Neural cell (in vitro differentiated cells): ENCODE data around the gene PPP3R1. TPM values are rescaled to one million over a fixed set of nuclear protein-coding genes. Genes with fewer than 3 reads are reported as not detected.

ENCODE experiments used
- H2AFZ ChIP-seq: fragments of 200-600, 300-800 bp; sonication (generic), shearing (Covaris generic); 2 replicates; pipeline ENCODE4 v1.6.0; 2014; ENCODE audit warnings: low read depth, mild to moderate bottlenecking, antibody characterized with exemption, low read length, moderate library complexity
- H3F3A ChIP-seq: fragments of 200-600 bp; shearing (Covaris generic); 2 replicates; pipeline ENCODE4 v1.6.1; 2016; ENCODE audit warnings: mild to moderate bottlenecking, moderate library complexity, mixed read lengths, antibody characterized with exemption, low read length; ENCODE audit not compliant: insufficient read depth, poor library complexity, severe bottlenecking
- H3K27ac ChIP-seq: fragments of 200-600, 300-800 bp; sonication (generic), shearing (Covaris generic); 2 replicates; pipeline ENCODE4 v1.5.1; 2014; ENCODE audit warnings: mild to moderate bottlenecking, low read length, moderate library complexity
- H3K27me3 ChIP-seq: fragments of 300-800, 200-600 bp; sonication (generic), shearing (Covaris generic); 2 replicates; pipeline ENCODE4 v1.6.0; 2014; ENCODE audit warnings: mild to moderate bottlenecking, low read depth, low read length, moderate library complexity; ENCODE audit not compliant: insufficient read depth
- H3K36me3 ChIP-seq: fragments of 300-800, 200-600 bp; sonication (generic), shearing (Covaris generic); 2 replicates; pipeline ENCODE4 v1.5.1; 2014; ENCODE audit warnings: mild to moderate bottlenecking, antibody characterized with exemption, low read length, moderate library complexity; ENCODE audit not compliant: insufficient read depth
- H3K4me2 ChIP-seq: fragments of 300-800, 200-600 bp; sonication (generic), shearing (Covaris generic); 2 replicates; pipeline ENCODE4 v1.6.0; 2014; ENCODE audit warnings: mild to moderate bottlenecking, low read length
- H3K4me3 ChIP-seq: fragments of 300-800, 200-600 bp; sonication (generic), shearing (Covaris generic); 2 replicates; pipeline ENCODE4 v1.5.1; 2014; ENCODE audit warnings: mild to moderate bottlenecking, low read length, moderate library complexity
- H3K79me2 ChIP-seq: fragments of 200-600 bp; shearing (Covaris generic); replicated peaks from 2 replicates; pipeline ENCODE4 v1.6.0; 2014; ENCODE audit warnings: mild to moderate bottlenecking, low read length, moderate library complexity; ENCODE audit not compliant: insufficient read depth
- H3K9ac ChIP-seq: fragments of 300-800, 200-600 bp; sonication (generic), shearing (Covaris generic); 2 replicates; pipeline ENCODE4 v1.6.1; 2016; ENCODE audit warnings: mild to moderate bottlenecking, low read length, mixed read lengths
- H3K9me2 ChIP-seq: fragments of 200-600 bp; shearing (Covaris generic); 2 replicates; pipeline ENCODE4 v1.6.1; 2016; ENCODE audit warnings: mild to moderate bottlenecking, low read length, mixed read lengths; ENCODE audit not compliant: insufficient read depth
- H3K9me3 ChIP-seq: fragments of 200-600, 300-800 bp; sonication (generic), shearing (Covaris generic); 2 replicates; pipeline ENCODE4 v1.6.1; 2016; ENCODE audit warnings: mild to moderate bottlenecking, mixed run types, low read length, moderate library complexity, mixed read lengths
- H4K20me1 ChIP-seq: fragments of 200-600 bp; shearing (Covaris generic); 2 replicates; pipeline ENCODE4 v1.6.1; 2016; ENCODE audit warnings: mild to moderate bottlenecking, mixed run types; ENCODE audit not compliant: insufficient read depth
- EP300 ChIP-seq: fragments of 450-650 bp; conservative IDR thresholded peaks from 2 replicates; pipeline ENCODE4 v1.6.1; 2014; ENCODE audit warnings: antibody characterized with exemption, mild to moderate bottlenecking, moderate library complexity; ENCODE audit not compliant: poor library complexity, severe bottlenecking
- EZH2 ChIP-seq: fragments of 200-600, 300-800 bp; shearing (Covaris generic), sonication (generic); IDR thresholded peaks from 2 replicates; pipeline ENCODE4 v1.6.1; 2014; ENCODE audit warnings: antibody characterized with exemption, low read length, borderline replicate concordance, mild to moderate bottlenecking; ENCODE audit not compliant: insufficient read depth, poor library complexity, severe bottlenecking
- MXI1 ChIP-seq: fragments of 450-650 bp; conservative IDR thresholded peaks from 2 replicates; pipeline ENCODE4 v1.6.1; 2014; ENCODE audit warnings: antibody characterized with exemption, mild to moderate bottlenecking; ENCODE audit not compliant: poor library complexity, severe bottlenecking
- POLR2AphosphoS5 ChIP-seq: IDR thresholded peaks from 2 replicates; pipeline ENCODE4 v1.6.1; 2012
- RAD21 ChIP-seq: fragments of 450-650 bp; conservative IDR thresholded peaks from 2 replicates; pipeline ENCODE4 v1.6.1; 2014; ENCODE audit warnings: antibody characterized with exemption, mild to moderate bottlenecking, moderate library complexity
- SMC3 ChIP-seq: fragments of 450-650 bp; conservative IDR thresholded peaks from 2 replicates; pipeline ENCODE4 v1.6.1; 2014; ENCODE audit warnings: antibody characterized with exemption, mild to moderate bottlenecking, moderate library complexity; ENCODE audit not compliant: poor library complexity
- TAF1 ChIP-seq: IDR thresholded peaks from 2 replicates; pipeline ENCODE4 v1.6.1; 2012; ENCODE audit warnings: low read depth
- polyA plus RNA-seq: library from polyadenylated mRNA; depleted of rRNA; stranded (reverse); fragments of >200 nt; gene quantifications from 2 replicates; pipeline ENCODE4 v1.2.3, GENCODE V29; 2014
- TF ChIP-seq, protein P1 (sequence below): IDR thresholded peaks from 2 replicates; pipeline ENCODE4 v1.6.1; 2012; ENCODE audit warnings: borderline replicate concordance
- TF ChIP-seq, protein P2 (sequence below): fragments of 450-650 bp; IDR thresholded peaks from 2 replicates; pipeline ENCODE4 v1.5.1; 2014; ENCODE audit warnings: antibody characterized with exemption, mild to moderate bottlenecking, moderate library complexity; ENCODE audit not compliant: poor library complexity, severe bottlenecking

Gene PPP3R1
- polyA plus RNA-seq, 1 donor from 2014 or later, result 45.3 TPM

DNA sequence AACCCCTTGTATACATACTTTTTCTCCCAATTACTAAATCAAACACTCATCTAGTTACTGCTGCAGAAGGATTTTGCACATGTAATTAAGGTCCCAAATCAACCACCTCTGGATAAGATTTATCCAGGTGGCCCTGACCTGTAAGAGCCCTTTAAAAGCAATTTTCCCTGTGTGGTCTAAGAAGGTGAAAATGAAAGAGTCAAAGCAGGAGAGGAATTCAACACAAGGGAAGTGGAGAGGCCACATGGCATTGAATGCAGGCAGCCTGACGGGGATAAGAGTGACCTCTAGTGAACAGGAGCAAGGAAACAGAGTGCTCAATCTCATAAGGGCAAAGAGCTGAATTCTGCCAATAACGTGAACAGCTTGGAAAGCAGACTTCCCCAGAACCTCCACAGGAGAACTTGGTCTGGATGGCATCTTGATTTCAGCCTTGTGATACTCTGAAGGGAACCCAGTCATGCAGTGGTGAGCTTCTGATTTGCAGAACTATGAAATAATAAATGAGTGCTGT is 27.2 kb downstream of the PPP3R1 start:
- no peak for TF ChIP-seq EP300
- TF ChIP-seq, protein P1, sequence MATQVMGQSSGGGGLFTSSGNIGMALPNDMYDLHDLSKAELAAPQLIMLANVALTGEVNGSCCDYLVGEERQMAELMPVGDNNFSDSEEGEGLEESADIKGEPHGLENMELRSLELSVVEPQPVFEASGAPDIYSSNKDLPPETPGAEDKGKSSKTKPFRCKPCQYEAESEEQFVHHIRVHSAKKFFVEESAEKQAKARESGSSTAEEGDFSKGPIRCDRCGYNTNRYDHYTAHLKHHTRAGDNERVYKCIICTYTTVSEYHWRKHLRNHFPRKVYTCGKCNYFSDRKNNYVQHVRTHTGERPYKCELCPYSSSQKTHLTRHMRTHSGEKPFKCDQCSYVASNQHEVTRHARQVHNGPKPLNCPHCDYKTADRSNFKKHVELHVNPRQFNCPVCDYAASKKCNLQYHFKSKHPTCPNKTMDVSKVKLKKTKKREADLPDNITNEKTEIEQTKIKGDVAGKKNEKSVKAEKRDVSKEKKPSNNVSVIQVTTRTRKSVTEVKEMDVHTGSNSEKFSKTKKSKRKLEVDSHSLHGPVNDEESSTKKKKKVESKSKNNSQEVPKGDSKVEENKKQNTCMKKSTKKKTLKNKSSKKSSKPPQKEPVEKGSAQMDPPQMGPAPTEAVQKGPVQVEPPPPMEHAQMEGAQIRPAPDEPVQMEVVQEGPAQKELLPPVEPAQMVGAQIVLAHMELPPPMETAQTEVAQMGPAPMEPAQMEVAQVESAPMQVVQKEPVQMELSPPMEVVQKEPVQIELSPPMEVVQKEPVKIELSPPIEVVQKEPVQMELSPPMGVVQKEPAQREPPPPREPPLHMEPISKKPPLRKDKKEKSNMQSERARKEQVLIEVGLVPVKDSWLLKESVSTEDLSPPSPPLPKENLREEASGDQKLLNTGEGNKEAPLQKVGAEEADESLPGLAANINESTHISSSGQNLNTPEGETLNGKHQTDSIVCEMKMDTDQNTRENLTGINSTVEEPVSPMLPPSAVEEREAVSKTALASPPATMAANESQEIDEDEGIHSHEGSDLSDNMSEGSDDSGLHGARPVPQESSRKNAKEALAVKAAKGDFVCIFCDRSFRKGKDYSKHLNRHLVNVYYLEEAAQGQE, result no peak
- TF ChIP-seq RAD21, result no peak
- no peak for TF ChIP-seq MXI1
- TF ChIP-seq, protein P2, sequence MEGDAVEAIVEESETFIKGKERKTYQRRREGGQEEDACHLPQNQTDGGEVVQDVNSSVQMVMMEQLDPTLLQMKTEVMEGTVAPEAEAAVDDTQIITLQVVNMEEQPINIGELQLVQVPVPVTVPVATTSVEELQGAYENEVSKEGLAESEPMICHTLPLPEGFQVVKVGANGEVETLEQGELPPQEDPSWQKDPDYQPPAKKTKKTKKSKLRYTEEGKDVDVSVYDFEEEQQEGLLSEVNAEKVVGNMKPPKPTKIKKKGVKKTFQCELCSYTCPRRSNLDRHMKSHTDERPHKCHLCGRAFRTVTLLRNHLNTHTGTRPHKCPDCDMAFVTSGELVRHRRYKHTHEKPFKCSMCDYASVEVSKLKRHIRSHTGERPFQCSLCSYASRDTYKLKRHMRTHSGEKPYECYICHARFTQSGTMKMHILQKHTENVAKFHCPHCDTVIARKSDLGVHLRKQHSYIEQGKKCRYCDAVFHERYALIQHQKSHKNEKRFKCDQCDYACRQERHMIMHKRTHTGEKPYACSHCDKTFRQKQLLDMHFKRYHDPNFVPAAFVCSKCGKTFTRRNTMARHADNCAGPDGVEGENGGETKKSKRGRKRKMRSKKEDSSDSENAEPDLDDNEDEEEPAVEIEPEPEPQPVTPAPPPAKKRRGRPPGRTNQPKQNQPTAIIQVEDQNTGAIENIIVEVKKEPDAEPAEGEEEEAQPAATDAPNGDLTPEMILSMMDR, result no peak
- no peak for TF ChIP-seq SMC3
- TF ChIP-seq TAF1, result no peak
- TF ChIP-seq POLR2AphosphoS5, result no peak
- TF ChIP-seq EZH2, result no peak
- H3K27ac ChIP-seq, result no peak overlapping the region
- no peaks in the 10 kb centered on the region for H3F3A ChIP-seq
- H3K27me3 ChIP-seq, result no peaks in the 10 kb centered on the region
- no peaks in the 10 kb centered on the region for H3K9me3 ChIP-seq
- H3K4me3 ChIP-seq, result no peak overlapping the region
- no peak overlapping the region for H3K4me2 ChIP-seq
- H3K36me3 ChIP-seq, result no peaks in the 10 kb centered on the region
- H3K79me2 ChIP-seq, result peaks cover 78% of the 10 kb centered on the region
- H2AFZ ChIP-seq, result no peak overlapping the region
- no peak overlapping the region for H3K9ac ChIP-seq
- H3K9me2 ChIP-seq, result no peaks in the 10 kb centered on the region
- H4K20me1 ChIP-seq, result no peaks in the 10 kb centered on the region

DNA sequence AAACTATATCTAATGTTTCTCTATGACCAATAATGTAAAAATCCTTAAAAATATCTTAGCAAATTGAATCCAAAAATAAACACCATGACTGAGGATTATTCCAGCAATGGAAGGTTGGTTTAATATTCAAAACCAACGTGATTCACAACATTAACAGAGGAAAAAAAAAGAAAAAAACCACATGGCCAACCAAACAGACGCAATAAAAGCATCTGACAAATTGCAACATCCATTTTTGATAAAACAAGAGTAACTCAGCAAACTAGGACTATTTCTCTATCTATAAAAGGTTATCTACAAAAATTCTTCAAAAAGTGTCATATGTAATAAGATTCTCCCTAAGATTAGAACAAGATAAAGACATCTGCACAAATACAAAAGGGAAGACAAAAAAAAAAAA is 28.9 kb downstream of the PPP3R1 start:
- Histone ChIP-seq H3K36me3 (no peaks in the 10 kb centered on the region), H3K4me2 (no peak overlapping the region), H3K9me3 (no peaks in the 10 kb centered on the region), H3F3A (no peaks in the 10 kb centered on the region), H3K79me2 (peaks cover 82% of the 10 kb centered on the region), H3K27ac (no peak overlapping the region), H3K4me3 (no peak overlapping the region), H4K20me1 (no peaks in the 10 kb centered on the region), H3K27me3 (no peaks in the 10 kb centered on the region), H3K9ac (no peak overlapping the region), H3K9me2 (no peaks in the 10 kb centered on the region), H2AFZ (no peak overlapping the region)
- TF ChIP-seq, protein P1, result no peak
- no peak for TF ChIP-seq TAF1
- TF ChIP-seq EZH2, result no peak
- no peak for TF ChIP-seq RAD21
